ENCODE measurements around the gene OFD1.
"Not testable (repeated sequence)": the region's sequence is repeated elsewhere in the genome, so short reads cannot be mapped to it uniquely, and the experiment has no call there.

GRCh38 chrX:13724878-13725277 lies 9.7 kb upstream of the OFD1 start:
- not testable (repeated sequence) for TF ChIP-seq CTCF, POLR2A (IDR thresholded peaks at IDR 0.05)

Measured in heart left ventricle (tissue), 13 donors.